ENCODE results near the gene UCK2.

The UCK2 gene

GRCh38 chr1:165829888-165830287, 2.5 kb downstream of the UCK2 start:
- peak overlapping the region in 9 of 10 experiments; percentile 66 to 89 (median 80); a peak in 17 of 20 replicates for H3K4me3 ChIP-seq
- H3K4me2 ChIP-seq = peak overlapping the region; percentile 79 to 96 (median 91)
- peaks cover 18 to 37% (median 33%) of the 10 kb centered on the region in 10 experiments for H3K4me1 ChIP-seq
- peaks cover 0 to 20% (median 10%) of the 10 kb centered on the region in 11 experiments; a peak in 9 of 22 replicates for H3K36me3 ChIP-seq
- peaks cover 4 to 59% (median 42%) of the 10 kb centered on the region in 11 experiments; a peak in 20 of 22 replicates for H4K20me1 ChIP-seq
- H3K27me3 ChIP-seq = no peaks in the 10 kb centered on the region
- TF ChIP-seq Cebpa-rat (IDR thresholded peaks at IDR 0.05) = no peak
- peak overlapping the region; percentile 85 to 98 (median 97); a peak in 20 of 22 replicates for H3K9ac ChIP-seq
- peak overlapping the region in 10 of 11 experiments; percentile 80 to 99 (median 98); a peak in 17 of 22 replicates for H3K27ac ChIP-seq
- H3K9me3 ChIP-seq (replicated peaks in 1 of 11) = no peaks in the 10 kb centered on the region; a peak in 1 of 22 replicates

GRCh38 chr1:165831146-165831545, 3.7 kb downstream of the UCK2 start:
- H3K27me3 ChIP-seq = no peaks in the 10 kb centered on the region
- TF ChIP-seq Cebpa-rat (IDR thresholded peaks at IDR 0.05) = no peak
- no peak overlapping the region for H3K4me3 ChIP-seq
- no peaks in the 10 kb centered on the region; a peak in 1 of 22 replicates for H3K9me3 ChIP-seq (replicated peaks in 1 of 11)
- peaks cover 4 to 71% (median 52%) of the 10 kb centered on the region in 11 experiments; a peak in 20 of 22 replicates for H4K20me1 ChIP-seq
- peaks cover 18 to 40% (median 34%) of the 10 kb centered on the region in 10 experiments for H3K4me1 ChIP-seq
- H3K36me3 ChIP-seq = peaks cover 0 to 20% (median 10%) of the 10 kb centered on the region in 11 experiments; a peak in 9 of 22 replicates
- H3K4me2 ChIP-seq = peak overlapping the region in 1 of 11 experiments; percentile 11; a peak in 1 of 22 replicates
- H3K27ac ChIP-seq = no peak overlapping the region
- H3K9ac ChIP-seq = no peak overlapping the region

GRCh38 chr1:165832902-165833301, 5.5 kb downstream of the UCK2 start:
- H3K4me2 ChIP-seq = peak overlapping the region in 8 of 11 experiments; percentile 24 to 57 (median 45); a peak in 15 of 22 replicates
- peaks cover 0 to 36% (median 19%) of the 10 kb centered on the region in 11 experiments; a peak in 12 of 22 replicates for H3K36me3 ChIP-seq
- H4K20me1 ChIP-seq = peaks cover 4 to 89% (median 69%) of the 10 kb centered on the region in 11 experiments; a peak in 20 of 22 replicates
- no peak for TF ChIP-seq Cebpa-rat (IDR thresholded peaks at IDR 0.05)
- no peaks in the 10 kb centered on the region for H3K27me3 ChIP-seq
- peak overlapping the region in 3 of 11 experiments; percentile 8 to 41 (median 14); a peak in 3 of 22 replicates for H3K27ac ChIP-seq
- peaks cover 20 to 51% (median 41%) of the 10 kb centered on the region in 10 experiments for H3K4me1 ChIP-seq
- H3K9me3 ChIP-seq (replicated peaks in 1 of 11) = no peaks in the 10 kb centered on the region; a peak in 1 of 22 replicates
- no peak overlapping the region for H3K4me3 ChIP-seq
- no peak overlapping the region for H3K9ac ChIP-seq

- no peaks in the 10 kb centered on the region; a peak in 1 of 22 replicates for H3K9me3 ChIP-seq (replicated peaks in 1 of 11)
- H3K36me3 ChIP-seq = peaks cover 0 to 40% (median 22%) of the 10 kb centered on the region in 11 experiments; a peak in 12 of 22 replicates
- peak overlapping the region in 8 of 11 experiments; percentile 24 to 57 (median 45); a peak in 15 of 22 replicates for H3K4me2 ChIP-seq
- peaks cover 4 to 93% (median 74%) of the 10 kb centered on the region in 11 experiments; a peak in 20 of 22 replicates for H4K20me1 ChIP-seq
- H3K4me3 ChIP-seq = no peak overlapping the region
- H3K27me3 ChIP-seq = no peaks in the 10 kb centered on the region
- no peak overlapping the region for H3K9ac ChIP-seq
- H3K27ac ChIP-seq = peak overlapping the region in 2 of 11 experiments; percentile 14 to 41; a peak in 2 of 22 replicates
- no peak for TF ChIP-seq Cebpa-rat (IDR thresholded peaks at IDR 0.05)
- H3K4me1 ChIP-seq = peaks cover 20 to 55% (median 46%) of the 10 kb centered on the region in 10 experiments
Measured at GRCh38 chr1:165833358-165833757, 5.9 kb downstream of the UCK2 start.

GRCh38 chr1:165834229-165834628, 6.8 kb downstream of the UCK2 start:
- no peak overlapping the region for H3K9ac ChIP-seq
- no peak overlapping the region for H3K4me2 ChIP-seq
- TF ChIP-seq Cebpa-rat (IDR thresholded peaks at IDR 0.05) = no peak
- H3K4me3 ChIP-seq = no peak overlapping the region
- H3K4me1 ChIP-seq = peaks cover 18 to 62% (median 53%) of the 10 kb centered on the region in 10 experiments
- H3K27ac ChIP-seq = no peak overlapping the region
- no peaks in the 10 kb centered on the region; a peak in 1 of 22 replicates for H3K9me3 ChIP-seq (replicated peaks in 1 of 11)
- peaks cover 0 to 41% (median 22%) of the 10 kb centered on the region in 11 experiments; a peak in 12 of 22 replicates for H3K36me3 ChIP-seq
- no peaks in the 10 kb centered on the region for H3K27me3 ChIP-seq
- peaks cover 4 to 100% (median 83%) of the 10 kb centered on the region in 11 experiments; a peak in 20 of 22 replicates for H4K20me1 ChIP-seq

GRCh38 chr1:165834881-165835280, 7.5 kb downstream of the UCK2 start:
- Histone ChIP-seq H3K4me2 (no peak overlapping the region), H4K20me1 (peaks cover 4 to 100% (median 89%) of the 10 kb centered on the region in 11 experiments; a peak in 20 of 22 replicates), H3K27me3 (no peaks in the 10 kb centered on the region), H3K9me3 (replicated peaks in 1 of 11) (no peaks in the 10 kb centered on the region; a peak in 1 of 22 replicates), H3K9ac (no peak overlapping the region), H3K4me1 (peaks cover 11 to 62% (median 51%) of the 10 kb centered on the region in 10 experiments), H3K27ac (no peak overlapping the region), H3K36me3 (peaks cover 0 to 41% (median 22%) of the 10 kb centered on the region in 11 experiments; a peak in 12 of 22 replicates), H3K4me3 (no peak overlapping the region)
- TF ChIP-seq Cebpa-rat (IDR thresholded peaks at IDR 0.05) = no peak

- peak overlapping the region in 1 of 11 experiments; percentile 4; a peak in 3 of 22 replicates for H3K27ac ChIP-seq
- H3K9ac ChIP-seq = no peak overlapping the region
- no peak overlapping the region for H3K4me3 ChIP-seq
- no peak for TF ChIP-seq Cebpa-rat (IDR thresholded peaks at IDR 0.05)
- peaks cover 4 to 100% (median 98%) of the 10 kb centered on the region in 11 experiments; a peak in 21 of 22 replicates for H4K20me1 ChIP-seq
- H3K4me1 ChIP-seq = peaks cover 15 to 72% (median 54%) of the 10 kb centered on the region in 10 experiments
- H3K9me3 ChIP-seq (replicated peaks in 1 of 11) = no peaks in the 10 kb centered on the region
- peaks cover 0 to 28% (median 13%) of the 10 kb centered on the region in 11 experiments; a peak in 11 of 22 replicates for H3K36me3 ChIP-seq
- no peaks in the 10 kb centered on the region for H3K27me3 ChIP-seq
- peak overlapping the region in 10 of 11 experiments; percentile 10 to 65 (median 42); a peak in 16 of 22 replicates for H3K4me2 ChIP-seq
Measured at GRCh38 chr1:165836664-165837482, 9.5 kb downstream of the UCK2 start.

- Histone ChIP-seq H3K36me3 (peaks cover 0 to 24% (median 11%) of the 10 kb centered on the region in 11 experiments; a peak in 11 of 22 replicates), H3K9ac (no peak overlapping the region), H3K4me1 (peaks cover 26 to 73% (median 58%) of the 10 kb centered on the region in 10 experiments), H3K27me3 (no peaks in the 10 kb centered on the region), H4K20me1 (peaks cover 10 to 100% (median 98%) of the 10 kb centered on the region in 11 experiments; a peak in 21 of 22 replicates), H3K9me3 (replicated peaks in 1 of 11) (no peaks in the 10 kb centered on the region), H3K27ac (no peak overlapping the region), H3K4me3 (no peak overlapping the region), H3K4me2 (peak overlapping the region in 8 of 11 experiments; percentile 3 to 65 (median 19); a peak in 10 of 22 replicates)
- no peak for TF ChIP-seq Cebpa-rat (IDR thresholded peaks at IDR 0.05)
Measured at GRCh38 chr1:165837838-165838364, 10.5 kb downstream of the UCK2 start.

Measured in BLaER1 treated with 17β-estradiol and CSF1 and Interleukin-3, amounts not matched to agents 10 nM and 100 nM (cell line).